Measurements from ENCODE around the gene PGAP3.

PGAP3 gene

GRCh38 chr17:39660397-39661385 is 27.2 kb downstream of the PGAP3 start:
- Histone ChIP-seq H3K79me2 (ENCODE audit: control insufficient read depth, insufficient read depth, low read length) (no peaks in the 10 kb centered on the region), H3K18ac (ENCODE audit: low read length) (no peak overlapping the region), H2AK5ac (ENCODE audit: low read length) (no peak overlapping the region), H3K56ac (ENCODE audit: low read length) (no peak overlapping the region), H3K4me1 (ENCODE audit: control insufficient read depth, low read depth, low read length) (peaks cover 2% of the 10 kb centered on the region), H4K8ac (ENCODE audit: low read depth, low read length) (no peak overlapping the region), H3K4me2 (ENCODE audit: low read length) (no peak overlapping the region), H3K27me3 (ENCODE audit: insufficient read depth, low read length, poor library complexity) (no peaks in the 10 kb centered on the region), H3K23ac (ENCODE audit: low read length) (no peak overlapping the region), H3K36me3 (ENCODE audit: control insufficient read depth, insufficient read depth, low read length) (no peaks in the 10 kb centered on the region), H4K5ac (ENCODE audit: low read length) (no peak overlapping the region), H3K79me1 (ENCODE audit: low read length) (no peaks in the 10 kb centered on the region), H2BK120ac (ENCODE audit: low read depth, low read length) (no peak overlapping the region), H3K4ac (ENCODE audit: low read depth, low read length) (no peak overlapping the region), H3K4me3 (ENCODE audit: low read length) (no peak overlapping the region), H2BK5ac (ENCODE audit: low read length) (no peak overlapping the region), H3K9ac (ENCODE audit: low read length) (no peak overlapping the region), H2BK15ac (replicated peaks; ENCODE audit: low read depth) (no peak overlapping the region), H3K27ac (ENCODE audit: low read depth, low read length) (no peak overlapping the region)
- no peak for DNase-seq
- WGBS (ENCODE audit: extremely low coverage, insufficient coverage, low lambda C conversion rate): no CpG with 5 or more reads among the region's 35 CpGs

GRCh38 chr17:39660011-39660360 is 27.9 kb downstream of the PGAP3 start:
- Histone ChIP-seq H3K18ac (ENCODE audit: low read length) (no peak overlapping the region), H4K5ac (ENCODE audit: low read length) (no peak overlapping the region), H3K4ac (ENCODE audit: low read depth, low read length) (no peak overlapping the region), H3K4me1 (ENCODE audit: control insufficient read depth, low read depth, low read length) (peaks cover 2% of the 10 kb centered on the region), H3K9ac (ENCODE audit: low read length) (no peak overlapping the region), H3K36me3 (ENCODE audit: control insufficient read depth, insufficient read depth, low read length) (no peaks in the 10 kb centered on the region), H2AK5ac (ENCODE audit: low read length) (no peak overlapping the region), H3K79me2 (ENCODE audit: control insufficient read depth, insufficient read depth, low read length) (no peaks in the 10 kb centered on the region), H3K4me2 (ENCODE audit: low read length) (no peak overlapping the region), H3K56ac (ENCODE audit: low read length) (no peak overlapping the region), H3K27me3 (ENCODE audit: insufficient read depth, low read length, poor library complexity) (no peaks in the 10 kb centered on the region), H3K27ac (ENCODE audit: low read depth, low read length) (no peak overlapping the region), H4K8ac (ENCODE audit: low read depth, low read length) (no peak overlapping the region), H3K4me3 (ENCODE audit: low read length) (no peak overlapping the region), H2BK5ac (ENCODE audit: low read length) (no peak overlapping the region), H2BK120ac (ENCODE audit: low read depth, low read length) (no peak overlapping the region), H2BK15ac (replicated peaks; ENCODE audit: low read depth) (no peak overlapping the region), H3K79me1 (ENCODE audit: low read length) (no peaks in the 10 kb centered on the region), H3K23ac (ENCODE audit: low read length) (no peak overlapping the region)
- no CpG with 5 or more reads among the region's 5 CpGs for WGBS (ENCODE audit: extremely low coverage, insufficient coverage, low lambda C conversion rate)
- no peak for DNase-seq

GRCh38 chr17:39659279-39660010 is 28.4 kb downstream of the PGAP3 start:
- Histone ChIP-seq H3K4me2 (ENCODE audit: low read length) (no peak overlapping the region), H3K27me3 (ENCODE audit: insufficient read depth, low read length, poor library complexity) (no peaks in the 10 kb centered on the region), H3K4me1 (ENCODE audit: control insufficient read depth, low read depth, low read length) (peaks cover 2% of the 10 kb centered on the region), H2BK5ac (ENCODE audit: low read length) (no peak overlapping the region), H2AK5ac (ENCODE audit: low read length) (no peak overlapping the region), H3K9ac (ENCODE audit: low read length) (no peak overlapping the region), H3K56ac (ENCODE audit: low read length) (no peak overlapping the region), H2BK15ac (replicated peaks; ENCODE audit: low read depth) (no peak overlapping the region), H3K36me3 (ENCODE audit: control insufficient read depth, insufficient read depth, low read length) (no peaks in the 10 kb centered on the region), H4K8ac (ENCODE audit: low read depth, low read length) (no peak overlapping the region), H3K79me2 (ENCODE audit: control insufficient read depth, insufficient read depth, low read length) (no peaks in the 10 kb centered on the region), H3K18ac (ENCODE audit: low read length) (no peak overlapping the region), H4K5ac (ENCODE audit: low read length) (no peak overlapping the region), H3K4me3 (ENCODE audit: low read length) (no peak overlapping the region), H3K4ac (ENCODE audit: low read depth, low read length) (no peak overlapping the region), H2BK120ac (ENCODE audit: low read depth, low read length) (no peak overlapping the region), H3K27ac (ENCODE audit: low read depth, low read length) (no peak overlapping the region), H3K79me1 (ENCODE audit: low read length) (no peaks in the 10 kb centered on the region), H3K23ac (ENCODE audit: low read length) (no peak overlapping the region)
- no CpG with 5 or more reads among the region's 15 CpGs for WGBS (ENCODE audit: extremely low coverage, insufficient coverage, low lambda C conversion rate)
- no peak for DNase-seq

- Histone ChIP-seq H2BK120ac (ENCODE audit: low read depth, low read length) (no peak overlapping the region), H3K36me3 (ENCODE audit: control insufficient read depth, insufficient read depth, low read length) (no peaks in the 10 kb centered on the region), H3K23ac (ENCODE audit: low read length) (no peak overlapping the region), H4K5ac (ENCODE audit: low read length) (no peak overlapping the region), H2AK5ac (ENCODE audit: low read length) (no peak overlapping the region), H4K8ac (ENCODE audit: low read depth, low read length) (no peak overlapping the region), H3K4me1 (ENCODE audit: control insufficient read depth, low read depth, low read length) (no peaks in the 10 kb centered on the region), H2BK5ac (ENCODE audit: low read length) (no peak overlapping the region), H3K9ac (ENCODE audit: low read length) (no peak overlapping the region), H3K18ac (ENCODE audit: low read length) (no peak overlapping the region), H3K79me1 (ENCODE audit: low read length) (no peaks in the 10 kb centered on the region), H3K4ac (ENCODE audit: low read depth, low read length) (no peak overlapping the region), H3K56ac (ENCODE audit: low read length) (no peak overlapping the region), H3K4me3 (ENCODE audit: low read length) (no peak overlapping the region), H2BK15ac (replicated peaks; ENCODE audit: low read depth) (no peak overlapping the region), H3K4me2 (ENCODE audit: low read length) (no peak overlapping the region), H3K27me3 (ENCODE audit: insufficient read depth, low read length, poor library complexity) (no peaks in the 10 kb centered on the region), H3K27ac (ENCODE audit: low read depth, low read length) (no peak overlapping the region), H3K79me2 (ENCODE audit: control insufficient read depth, insufficient read depth, low read length) (no peaks in the 10 kb centered on the region)
- no peak for DNase-seq
- no CpG with 5 or more reads among the region's 3 CpGs for WGBS (ENCODE audit: extremely low coverage, insufficient coverage, low lambda C conversion rate)
These were observed 29.1 kb downstream of the PGAP3 start for GRCh38 chr17:39658760-39659159.

GRCh38 chr17:39658346-39658745 is 29.5 kb downstream of the PGAP3 start:
- Histone ChIP-seq H3K23ac (ENCODE audit: low read length) (no peak overlapping the region), H2BK120ac (ENCODE audit: low read depth, low read length) (no peak overlapping the region), H3K9ac (ENCODE audit: low read length) (no peak overlapping the region), H3K36me3 (ENCODE audit: control insufficient read depth, insufficient read depth, low read length) (no peaks in the 10 kb centered on the region), H2AK5ac (ENCODE audit: low read length) (no peak overlapping the region), H3K4me3 (ENCODE audit: low read length) (no peak overlapping the region), H3K4me1 (ENCODE audit: control insufficient read depth, low read depth, low read length) (peaks cover under 1% of the 10 kb centered on the region), H4K5ac (ENCODE audit: low read length) (no peak overlapping the region), H4K8ac (ENCODE audit: low read depth, low read length) (no peak overlapping the region), H2BK15ac (replicated peaks; ENCODE audit: low read depth) (no peak overlapping the region), H2BK5ac (ENCODE audit: low read length) (no peak overlapping the region), H3K79me1 (ENCODE audit: low read length) (peaks cover 1% of the 10 kb centered on the region), H3K56ac (ENCODE audit: low read length) (no peak overlapping the region), H3K4ac (ENCODE audit: low read depth, low read length) (no peak overlapping the region), H3K4me2 (ENCODE audit: low read length) (no peak overlapping the region), H3K27me3 (ENCODE audit: insufficient read depth, low read length, poor library complexity) (no peaks in the 10 kb centered on the region), H3K79me2 (ENCODE audit: control insufficient read depth, insufficient read depth, low read length) (no peaks in the 10 kb centered on the region), H3K27ac (ENCODE audit: low read depth, low read length) (no peak overlapping the region), H3K18ac (ENCODE audit: low read length) (no peak overlapping the region)
- DNase-seq: no peak
- no CpG with 5 or more reads among the region's 11 CpGs for WGBS (ENCODE audit: extremely low coverage, insufficient coverage, low lambda C conversion rate)
